ENCODE results near the gene ELAVL3. TPM values are rescaled to one million over a fixed set of nuclear protein-coding genes. Genes with fewer than 3 reads are reported as not detected.
"Not testable (repeated sequence)": the region's sequence is repeated elsewhere in the genome, so short reads cannot be mapped to it uniquely, and the experiment has no call there.

ELAVL3 gene
- total RNA-seq, 1 experiment from 2014 or later: not detected

GRCh38 chr19:11458912-11459311, 21.9 kb downstream of the ELAVL3 start:
- DNase-seq (ENCODE audit: low read depth): not testable (repeated sequence)

- no peak for DNase-seq (ENCODE audit: low read depth)
Observed at GRCh38 chr19:11458236-11458900, 22.5 kb downstream of the ELAVL3 start.

GRCh38 chr19:11457831-11458230, 23.0 kb downstream of the ELAVL3 start:
- DNase-seq (ENCODE audit: low read depth): no peak

GRCh38 chr19:11457115-11457514, 23.7 kb downstream of the ELAVL3 start:
- no peak for DNase-seq (ENCODE audit: low read depth)

- no peak for DNase-seq (ENCODE audit: low read depth)
Observed at GRCh38 chr19:11456659-11457058, 24.2 kb downstream of the ELAVL3 start.

- not testable (repeated sequence) for DNase-seq (ENCODE audit: low read depth)
Observed at GRCh38 chr19:11455233-11455554, 25.7 kb downstream of the ELAVL3 start.

- DNase-seq (ENCODE audit: low read depth): no peak
Observed at GRCh38 chr19:11453468-11454341, 27.1 kb downstream of the ELAVL3 start.

- DNase-seq (ENCODE audit: low read depth): no peak
Observed at GRCh38 chr19:11452620-11453310, 28.1 kb downstream of the ELAVL3 start.

GRCh38 chr19:11451871-11452619, 28.8 kb downstream of the ELAVL3 start:
- no peak for DNase-seq (ENCODE audit: low read depth)

GRCh38 chr19:11451327-11451870, 29.4 kb downstream of the ELAVL3 start:
- no peak for DNase-seq (ENCODE audit: low read depth)

GRCh38 chr19:11450570-11451326, 30.1 kb downstream of the ELAVL3 start:
- DNase-seq (ENCODE audit: low read depth): no peak

GRCh38 chr19:11448923-11449554, 31.8 kb downstream of the ELAVL3 start:
- no peak for DNase-seq (ENCODE audit: low read depth)

- DNase-seq (ENCODE audit: low read depth): no peak
Observed at GRCh38 chr19:11448410-11448809, 32.4 kb downstream of the ELAVL3 start.

GRCh38 chr19:11447347-11448262, 33.2 kb downstream of the ELAVL3 start:
- DNase-seq (ENCODE audit: low read depth): no peak

- DNase-seq (ENCODE audit: low read depth): no peak
Observed at GRCh38 chr19:11446652-11447301, 34.1 kb downstream of the ELAVL3 start.

GRCh38 chr19:11446271-11446651, 34.6 kb downstream of the ELAVL3 start:
- DNase-seq (ENCODE audit: low read depth): no peak

GRCh38 chr19:11445141-11445540, 35.7 kb downstream of the ELAVL3 start:
- no peak for DNase-seq (ENCODE audit: low read depth)

GRCh38 chr19:11444059-11444458, 36.8 kb downstream of the ELAVL3 start:
- DNase-seq (ENCODE audit: low read depth): no peak

GRCh38 chr19:11437955-11438354, 42.9 kb downstream of the ELAVL3 start:
- no peak for DNase-seq (ENCODE audit: low read depth)
